Fibroblast of lung (primary cell): ENCODE results near the gene TMPRSS11A. TPM values are rescaled to one million over a fixed set of nuclear protein-coding genes. Genes with fewer than 3 reads are reported as not detected.

Source experiments
- DNase-seq, 2 donors: peaks; one replicate each; pipeline versions ENCODE4 v3.0.0 to v3.0.0-alpha.2; 2010; ENCODE audit warnings: low read depth in 2 of 2
- H2AFZ ChIP-seq: 2 replicates; pipeline ENCODE4 v1.5.1; 2012; ENCODE audit warnings: low read length, control low read depth, inconsistent platforms
- H3K27ac ChIP-seq: 2 replicates; pipeline ENCODE4 v1.5.1; 2011; ENCODE audit warnings: low read length, control low read depth; ENCODE audit not compliant: insufficient read depth
- H3K27me3 ChIP-seq: 2 replicates; pipeline ENCODE4 v1.5.1; 2011; ENCODE audit warnings: mild to moderate bottlenecking, low read length; ENCODE audit not compliant: control insufficient read depth, insufficient read depth
- H3K36me3 ChIP-seq: 2 replicates; pipeline ENCODE4 v1.5.1; 2011; ENCODE audit warnings: low read length; ENCODE audit not compliant: control insufficient read depth, insufficient read depth
- H3K4me1 ChIP-seq: 2 replicates; pipeline ENCODE4 v1.5.1; 2011; ENCODE audit warnings: low read length; ENCODE audit not compliant: control insufficient read depth, insufficient read depth; ENCODE audit errors: extremely low read depth
- H3K4me2 ChIP-seq: 2 replicates; pipeline ENCODE4 v1.5.1; 2011; ENCODE audit warnings: low read length, control low read depth; ENCODE audit not compliant: insufficient read depth; ENCODE audit errors: extremely low read depth
- H3K4me3 ChIP-seq, 4 experiments: fragments of 200-600 bp in 1 of 4; sonication (generic) in 1 of 4; replicated peaks in 1 of 4; 2 replicates each; pipeline ENCODE4 v1.5.1; 2011 to 2016; ENCODE audit warnings: low read length in 4 of 4, low read depth in 3 of 4, mild to moderate bottlenecking in 3 of 4, control low read depth in 2 of 4, inconsistent platforms in 1 of 4, mixed read lengths in 1 of 4; ENCODE audit not compliant: insufficient read depth in 1 of 4; ENCODE audit errors: control extremely low read depth in 1 of 4
- H3K79me2 ChIP-seq: 2 replicates; pipeline ENCODE4 v1.5.1; 2012; ENCODE audit warnings: mild to moderate bottlenecking, low read length, inconsistent platforms; ENCODE audit not compliant: control insufficient read depth, insufficient read depth
- H3K9ac ChIP-seq: 2 replicates; pipeline ENCODE4 v1.5.1; 2011; ENCODE audit warnings: mild to moderate bottlenecking, low read length, control low read depth; ENCODE audit not compliant: insufficient read depth
- H3K9me3 ChIP-seq: 2 replicates; pipeline ENCODE4 v1.5.1; 2012; ENCODE audit warnings: low read depth, low read length; ENCODE audit not compliant: control insufficient read depth, insufficient read depth
- H4K20me1 ChIP-seq: 2 replicates; pipeline ENCODE4 v1.5.1; 2011; ENCODE audit warnings: low read length; ENCODE audit not compliant: control insufficient read depth, insufficient read depth; ENCODE audit errors: extremely low read depth
- CTCF ChIP-seq, 2 donors: IDR thresholded peaks in 1 of 2; conservative IDR thresholded peaks in 1 of 2; 1 replicate in 1 of 2; 2 replicates in 1 of 2; pipeline ENCODE4 v1.5.1; 2011 to 2012; ENCODE audit warnings: low read length in 2 of 2, control low read depth in 1 of 2, inconsistent platforms in 1 of 2, low read depth in 1 of 2, mild to moderate bottlenecking in 1 of 2
- EZH2 ChIP-seq: IDR thresholded peaks from 2 replicates; pipeline ENCODE4 v1.5.1; 2012; ENCODE audit warnings: low read length, control low read depth, mild to moderate bottlenecking; ENCODE audit errors: missing control alignments
- polyA plus RNA-seq, 2 donors: library from polyadenylated mRNA; depleted of rRNA in 1 of 2; stranded (reverse) in 1 of 2; unstranded in 1 of 2; fragments of >200 nt; gene quantifications; 2 replicates each; pipeline ENCODE4 v1.2.1, GENCODE V29; 2011 to 2012; ENCODE audit warnings: missing spikeins in 1 of 2
- total RNA-seq: library from RNA; depleted of rRNA; stranded (reverse); fragments of >200 nt; gene quantifications from 2 replicates; pipeline ENCODE4 v1.2.1, GENCODE V29; 2014

The TMPRSS11A gene
- total and polyA plus RNA-seq, 2 donors (not counting 1 experiment from before 2014, with no cell fraction given): not detected

GRCh38 chr4:67880866-67881610 lies 82.3 kb downstream of the TMPRSS11A start:
- no peaks in the 10 kb centered on the region for H3K9me3 ChIP-seq
- H3K36me3 ChIP-seq: no peaks in the 10 kb centered on the region
- no peak overlapping the region for H2AFZ ChIP-seq
- no peaks in the 10 kb centered on the region for H3K27me3 ChIP-seq
- H3K4me1 ChIP-seq: peaks cover 4% of the 10 kb centered on the region
- H4K20me1 ChIP-seq: no peaks in the 10 kb centered on the region
- no peak overlapping the region for H3K4me2 ChIP-seq
- TF ChIP-seq CTCF (conservative IDR thresholded peaks at IDR 0.05 in 1 of 2, IDR thresholded peaks at IDR 0.05 in 1 of 2; ENCODE audit: low read depth in 1 of 2, low read length in 2 of 2) (no peak), EZH2 (no peak)
- H3K27ac ChIP-seq: no peak overlapping the region
- H3K9ac ChIP-seq: no peak overlapping the region
- no peak overlapping the region for H3K4me3 ChIP-seq
- H3K79me2 ChIP-seq: no peaks in the 10 kb centered on the region
- DNase-seq: peak in 1 of 2 donors; percentile 20

GRCh38 chr4:67879486-67879885 lies 83.8 kb downstream of the TMPRSS11A start:
- TF ChIP-seq CTCF (conservative IDR thresholded peaks at IDR 0.05 in 1 of 2, IDR thresholded peaks at IDR 0.05 in 1 of 2; ENCODE audit: low read depth in 1 of 2, low read length in 2 of 2): no peak
- no peak for TF ChIP-seq EZH2
- Histone ChIP-seq H3K4me2 (no peak overlapping the region), H2AFZ (no peak overlapping the region)

DNA sequence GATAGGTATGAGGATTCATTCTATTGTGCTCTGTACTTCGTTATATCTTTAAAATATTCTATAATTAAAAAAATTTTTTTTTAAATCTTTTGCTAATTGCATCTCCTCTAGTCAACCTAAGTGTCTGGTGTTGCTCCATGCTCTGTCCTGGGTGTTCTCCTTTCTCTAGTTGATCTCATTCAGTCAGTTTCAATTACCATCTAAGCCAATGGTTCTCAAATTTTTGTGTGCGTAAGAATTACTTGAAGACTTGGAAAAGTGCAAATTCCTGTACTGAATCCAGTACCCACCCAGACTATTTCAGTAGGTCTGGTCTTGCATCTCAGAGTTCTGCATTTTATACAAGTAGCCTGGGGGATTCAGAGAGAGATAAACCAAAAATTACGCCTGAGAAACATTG lies 86.2 kb downstream of the TMPRSS11A start:
- no peak overlapping the region for H3K4me3 ChIP-seq
- DNase-seq: no peak
- no peaks in the 10 kb centered on the region for H3K9me3 ChIP-seq
- no peak overlapping the region for H3K4me2 ChIP-seq
- no peak overlapping the region for H3K27ac ChIP-seq
- no peak overlapping the region for H2AFZ ChIP-seq
- no peaks in the 10 kb centered on the region for H4K20me1 ChIP-seq
- H3K27me3 ChIP-seq: no peaks in the 10 kb centered on the region
- H3K79me2 ChIP-seq: no peaks in the 10 kb centered on the region
- H3K9ac ChIP-seq: no peak overlapping the region
- no peaks in the 10 kb centered on the region for H3K36me3 ChIP-seq
- peaks cover 2% of the 10 kb centered on the region for H3K4me1 ChIP-seq
- TF ChIP-seq CTCF (conservative IDR thresholded peaks at IDR 0.05 in 1 of 2, IDR thresholded peaks at IDR 0.05 in 1 of 2; ENCODE audit: low read depth in 1 of 2, low read length in 2 of 2) (no peak), EZH2 (no peak)

More at GRCh38 chr4:67879486-67879885, 83.8 kb downstream of the TMPRSS11A start:
- no peak for DNase-seq
- H3K27ac ChIP-seq: no peak overlapping the region
- no peaks in the 10 kb centered on the region for H3K79me2 ChIP-seq
- H3K36me3 ChIP-seq: no peaks in the 10 kb centered on the region
- no peaks in the 10 kb centered on the region for H3K9me3 ChIP-seq
- no peaks in the 10 kb centered on the region for H3K27me3 ChIP-seq
- H3K9ac ChIP-seq: no peak overlapping the region
- no peaks in the 10 kb centered on the region for H4K20me1 ChIP-seq
- no peak overlapping the region for H3K4me3 ChIP-seq
- H3K4me1 ChIP-seq: peaks cover 2% of the 10 kb centered on the region
